IPS DF 19.7 (cell line): ENCODE measurements around the gene PTPRA.
"Not testable (repeated sequence)": the region's sequence is repeated elsewhere in the genome, so short reads cannot be mapped to it uniquely, and the experiment has no call there.

Source experiments
- DNase-seq: peaks from one replicate; pipeline ENCODE4 v3.0.0-alpha.2; 2013; ENCODE audit warnings: low read depth, low spot score

The PTPRA gene

DNA sequence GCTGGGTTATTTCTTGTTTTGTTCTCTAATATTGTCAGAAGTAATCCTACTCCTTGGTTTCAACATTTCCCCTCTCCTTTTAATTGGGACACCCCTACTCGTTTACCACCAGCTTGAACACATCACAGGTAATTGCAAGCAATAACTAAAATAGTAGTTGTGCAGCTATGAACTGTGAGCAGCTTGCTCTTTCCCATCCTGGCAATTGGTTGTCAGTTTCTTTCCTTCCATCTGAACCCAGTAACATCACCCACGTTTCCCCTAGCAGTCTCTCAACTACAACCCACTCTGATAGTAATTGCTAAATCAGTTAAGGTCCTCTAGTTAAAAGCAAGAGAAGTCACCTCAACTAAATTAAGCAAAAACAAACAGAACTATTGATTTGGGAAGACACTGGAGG lies 122.5 kb downstream of the PTPRA start:
- DNase-seq, result no peak

DNA sequence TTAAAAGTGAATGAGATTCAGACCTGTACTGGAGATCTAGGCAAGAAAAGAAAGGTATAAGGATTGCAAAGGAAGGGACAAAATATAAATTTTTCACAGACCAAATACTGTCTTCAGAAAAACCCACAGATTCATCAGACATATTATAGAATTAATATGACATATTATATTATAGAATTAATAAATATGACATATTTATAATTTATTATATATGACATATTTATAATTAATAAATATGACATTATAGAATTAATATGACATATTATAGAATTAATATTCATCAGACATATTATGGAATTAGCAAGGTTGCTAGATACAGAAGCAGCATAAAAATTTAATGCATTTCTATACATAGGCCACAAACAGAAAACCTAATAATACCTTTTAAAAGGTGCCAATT lies 125.4 kb downstream of the PTPRA start:
- no peak for DNase-seq

DNA sequence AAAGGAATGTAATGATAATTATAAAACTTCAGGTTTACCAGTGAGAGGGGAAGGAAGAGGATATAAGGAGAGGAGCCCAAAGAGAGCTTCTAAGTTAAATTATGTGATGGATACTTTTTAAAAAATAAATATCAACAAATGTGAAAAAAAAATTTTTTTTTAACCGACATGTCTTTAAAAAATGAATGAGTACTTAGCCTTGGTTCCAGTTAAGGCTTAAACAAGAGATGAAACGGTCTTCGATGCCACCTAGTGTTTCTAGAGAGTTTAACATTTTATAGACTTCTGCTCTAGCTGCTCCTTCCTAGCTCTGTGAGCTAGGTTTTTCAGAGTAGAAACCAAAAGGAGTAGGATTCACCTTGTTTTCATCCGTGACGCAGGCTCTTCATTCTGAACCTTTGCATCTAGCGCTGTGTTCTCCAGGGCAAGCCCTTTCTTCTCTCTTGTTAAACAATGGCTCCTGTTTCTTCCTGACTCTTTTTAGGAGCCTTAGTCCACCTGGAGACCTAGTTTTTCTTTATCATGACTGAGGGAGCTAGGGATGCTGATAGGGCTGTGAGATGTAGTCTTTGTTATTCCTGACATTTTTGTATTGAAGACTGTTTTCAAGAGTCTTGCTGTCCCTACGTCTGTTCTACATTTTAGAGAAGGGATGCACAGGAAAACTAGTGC lies 127.7 kb downstream of the PTPRA start:
- DNase-seq, result no peak

DNA sequence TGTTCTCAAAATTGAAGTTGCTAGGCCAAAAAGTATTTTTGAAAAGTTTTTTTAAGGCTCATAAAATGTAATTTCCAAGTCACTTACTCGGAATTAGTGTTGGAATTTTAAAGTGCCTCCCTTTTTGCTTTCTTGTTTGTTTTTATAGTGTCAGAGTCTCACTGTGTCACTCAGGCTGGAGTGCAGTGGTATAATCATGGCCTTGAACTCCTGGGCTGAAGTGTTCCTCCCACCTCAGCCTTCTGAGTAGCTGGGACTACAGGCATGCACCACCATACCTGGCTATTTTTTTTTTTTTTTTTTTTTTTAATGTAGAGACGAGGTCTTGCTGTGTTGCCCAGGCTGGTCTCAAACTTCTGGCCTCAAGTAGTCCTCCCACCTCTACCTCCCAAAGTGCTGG lies 130.1 kb downstream of the PTPRA start:
- DNase-seq, result no peak

DNA sequence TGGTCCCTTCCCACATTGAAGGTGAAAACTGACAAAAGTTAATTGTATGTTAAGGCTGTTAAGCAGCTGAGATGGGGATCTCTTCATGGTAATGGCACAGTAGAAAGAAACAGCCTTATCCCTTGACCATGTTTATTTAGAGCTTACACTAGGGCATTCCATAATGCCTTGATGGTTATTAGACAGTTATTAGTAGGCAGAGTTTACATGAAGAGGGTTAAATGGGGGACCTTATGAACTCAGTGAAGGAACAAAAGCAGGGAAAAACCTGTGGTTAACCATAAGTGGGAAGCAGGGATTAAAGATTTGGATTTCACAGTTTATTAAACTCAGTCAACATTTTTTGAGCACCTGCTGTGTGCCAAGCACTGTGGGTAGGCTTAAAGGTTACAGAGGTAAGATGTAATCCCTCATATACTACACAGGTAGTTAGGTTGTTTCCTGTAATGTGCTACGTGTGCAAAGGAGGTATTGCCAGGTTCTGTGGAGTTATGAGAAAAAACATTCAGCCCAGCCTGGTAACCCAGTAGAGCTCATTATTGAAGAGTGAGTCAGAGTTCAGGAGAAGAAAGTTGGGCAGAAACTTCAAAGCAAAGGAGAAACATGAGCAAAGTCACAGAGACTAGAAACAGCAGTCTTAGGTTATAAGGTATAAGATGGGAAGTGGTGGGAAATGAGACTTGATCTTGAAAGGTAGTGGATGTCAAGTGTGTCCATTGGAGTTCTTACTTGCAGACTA lies 137.9 kb downstream of the PTPRA start:
- DNase-seq, result no peak

DNA sequence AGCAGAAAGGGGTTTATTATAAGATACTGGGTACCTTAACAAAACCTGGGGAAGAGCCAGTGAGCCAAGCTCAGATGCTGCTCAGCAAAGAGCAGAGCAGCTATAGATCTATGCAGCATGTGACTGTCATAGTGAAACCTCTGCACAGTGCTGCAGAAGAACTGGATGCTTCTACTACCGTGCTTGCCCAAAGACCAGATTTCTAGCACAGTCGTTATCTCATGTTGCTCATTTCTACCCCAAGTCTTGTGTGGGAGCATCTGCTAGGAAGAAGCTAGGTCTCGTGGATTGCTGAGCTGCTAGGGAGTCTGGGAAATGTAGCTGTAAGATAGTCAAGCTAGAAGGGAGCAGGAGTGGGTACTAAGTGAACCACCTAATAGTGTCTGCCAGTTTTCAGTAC lies 138.5 kb downstream of the PTPRA start:
- no peak for DNase-seq

DNA sequence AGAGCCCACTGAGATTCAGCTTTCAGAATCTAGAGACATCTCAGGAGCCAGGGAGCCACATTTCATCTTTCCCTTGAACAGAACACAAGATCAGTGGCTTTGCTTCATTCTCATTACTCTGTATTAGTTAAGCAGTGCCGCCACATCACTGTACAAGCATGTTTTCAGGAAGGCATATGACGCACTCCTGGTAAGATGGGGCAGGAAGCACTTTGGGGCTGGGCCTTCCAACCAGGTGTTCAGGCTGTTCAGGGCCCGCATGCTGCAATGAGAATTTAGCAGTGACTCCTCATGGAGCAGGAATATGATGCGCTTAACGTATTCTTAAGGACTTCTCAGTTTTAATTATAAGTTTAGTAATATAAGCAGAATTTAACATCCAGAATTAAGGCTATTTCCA lies 140.5 kb downstream of the PTPRA start:
- DNase-seq, result no peak

DNA sequence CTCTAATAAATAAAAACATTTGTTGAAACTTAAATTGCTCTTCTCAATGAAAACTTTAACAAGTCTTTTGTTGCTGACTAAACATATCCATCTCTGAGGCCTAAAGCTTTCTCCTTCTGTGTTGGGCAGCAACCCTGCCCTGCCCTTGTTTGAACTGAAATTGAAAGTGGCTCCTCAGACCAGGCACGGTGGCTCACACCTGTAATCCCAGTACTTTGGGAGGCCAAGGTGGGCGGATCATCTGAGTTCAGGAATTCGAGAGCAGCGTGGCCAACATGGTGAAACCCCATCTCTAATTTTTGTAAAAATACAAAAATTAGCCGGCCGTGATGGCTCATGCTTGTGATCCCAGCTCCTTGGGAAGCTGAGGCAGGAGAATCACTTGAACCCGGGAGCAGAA lies 140.9 kb downstream of the PTPRA start:
- DNase-seq, result no peak

DNA sequence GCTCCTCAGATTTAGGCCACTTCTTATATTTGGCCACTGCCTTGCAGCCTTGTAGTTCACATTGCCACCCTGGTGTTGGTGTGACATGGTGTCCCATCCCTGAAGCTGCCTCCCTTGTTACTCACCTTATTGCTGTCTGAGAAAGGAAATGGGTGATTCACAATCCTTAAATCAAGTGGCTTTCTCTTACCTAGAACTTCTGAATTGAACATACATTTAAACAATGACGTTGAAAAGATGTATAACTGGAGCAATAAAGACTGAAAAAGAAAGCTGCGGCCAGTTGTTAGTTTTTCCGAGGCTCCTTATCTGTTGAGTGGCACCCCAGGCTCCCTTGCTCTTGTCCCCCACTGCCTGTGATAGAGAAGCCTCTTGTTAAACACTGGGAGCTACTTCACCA lies 141.4 kb downstream of the PTPRA start:
- DNase-seq, result no peak

DNA sequence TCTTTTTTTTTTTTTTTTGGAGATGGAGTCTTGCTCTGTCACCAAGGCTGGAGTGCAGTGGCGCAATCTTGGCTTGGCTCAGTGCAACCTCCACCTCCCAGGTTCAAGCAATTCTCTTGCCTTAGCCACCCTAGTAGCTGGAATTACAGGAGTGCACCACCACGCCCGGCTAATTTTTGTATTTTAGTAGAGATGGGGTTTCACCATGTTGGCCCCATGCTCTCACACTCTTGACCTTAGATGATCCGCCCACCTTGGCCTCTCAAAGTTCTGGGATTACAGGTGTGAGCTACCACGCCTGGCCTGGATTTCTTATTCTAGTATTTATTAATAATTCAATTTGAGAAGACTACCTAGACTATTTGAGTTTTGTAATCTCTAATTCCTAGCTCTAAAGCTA lies 142.0 kb downstream of the PTPRA start:
- not testable (repeated sequence) for DNase-seq

DNA sequence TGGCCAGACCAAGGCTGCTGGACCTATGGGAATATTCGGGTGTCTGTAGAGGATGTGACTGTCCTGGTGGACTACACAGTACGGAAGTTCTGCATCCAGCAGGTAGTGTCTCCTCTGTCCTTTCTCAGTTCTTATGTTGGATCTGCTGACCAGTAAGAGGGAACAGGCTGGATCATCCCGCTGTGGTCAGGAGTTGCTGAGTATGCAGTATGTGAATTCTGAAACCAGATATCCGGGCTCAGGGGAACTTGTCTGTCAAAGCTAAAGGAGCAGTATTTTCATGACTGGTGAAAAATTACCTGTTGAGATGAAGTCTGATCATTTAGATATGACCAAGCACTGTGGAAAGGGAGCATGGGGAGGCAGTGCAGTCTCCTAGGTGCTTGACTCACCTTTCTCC lies 148.0 kb downstream of the PTPRA start:
- DNase-seq, result no peak

DNA sequence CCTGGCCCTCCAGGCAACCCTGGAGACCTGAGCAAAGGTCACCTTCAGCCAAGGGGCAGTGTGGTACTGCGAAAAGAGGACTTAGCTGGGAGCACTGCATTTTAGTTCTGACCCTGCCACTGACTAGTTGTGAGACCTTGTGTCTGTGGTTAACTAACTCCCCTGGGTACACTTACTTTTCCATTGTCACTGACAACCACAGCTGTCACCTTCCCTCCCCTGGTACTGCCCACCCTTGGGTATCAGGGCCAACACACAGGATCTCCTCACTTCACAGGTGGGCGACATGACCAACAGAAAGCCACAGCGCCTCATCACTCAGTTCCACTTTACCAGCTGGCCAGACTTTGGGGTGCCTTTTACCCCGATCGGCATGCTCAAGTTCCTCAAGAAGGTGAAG lies 148.5 kb downstream of the PTPRA start:
- no peak for DNase-seq

DNA sequence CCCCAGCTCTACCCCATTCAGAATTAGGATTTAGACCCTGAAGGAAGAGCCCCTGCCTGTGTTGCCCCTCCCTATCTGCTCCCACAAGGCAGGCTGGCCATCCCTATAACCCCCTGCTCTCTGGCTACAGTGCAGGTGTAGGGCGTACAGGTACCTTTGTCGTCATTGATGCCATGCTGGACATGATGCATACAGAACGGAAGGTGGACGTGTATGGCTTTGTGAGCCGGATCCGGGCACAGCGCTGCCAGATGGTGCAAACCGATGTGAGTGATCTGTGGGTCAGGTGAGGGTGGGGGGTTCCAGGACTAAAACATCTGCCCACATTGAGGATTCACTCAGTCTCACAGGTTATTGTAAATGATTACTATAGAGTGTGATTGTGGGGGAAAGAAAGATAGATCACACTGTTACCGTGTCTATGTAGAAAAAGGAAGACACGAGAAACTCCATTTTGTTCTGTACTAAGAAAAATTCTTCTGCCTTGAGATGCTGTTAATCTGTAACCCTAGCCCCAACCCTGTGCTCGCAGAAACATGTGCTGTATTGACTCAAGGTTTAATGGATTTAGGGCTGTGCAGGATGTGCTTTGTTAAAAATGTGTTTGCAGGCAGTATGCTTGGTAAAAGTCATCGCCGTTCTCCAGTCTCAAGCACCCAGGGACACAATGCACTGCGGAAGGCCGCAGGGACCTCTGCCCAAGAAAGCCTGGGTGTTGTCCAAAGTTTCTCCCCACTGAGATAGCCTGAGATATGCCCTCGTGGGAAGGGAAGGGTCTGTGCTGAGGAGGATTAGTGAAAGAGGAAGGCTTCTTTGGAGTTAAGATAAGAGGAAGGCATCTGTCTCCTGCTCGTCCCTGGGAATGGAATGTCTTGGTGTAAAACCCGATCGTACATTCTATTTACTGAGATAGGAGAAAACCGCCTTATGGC lies 149.5 kb downstream of the PTPRA start:
- DNase-seq, result not testable (repeated sequence)

DNA sequence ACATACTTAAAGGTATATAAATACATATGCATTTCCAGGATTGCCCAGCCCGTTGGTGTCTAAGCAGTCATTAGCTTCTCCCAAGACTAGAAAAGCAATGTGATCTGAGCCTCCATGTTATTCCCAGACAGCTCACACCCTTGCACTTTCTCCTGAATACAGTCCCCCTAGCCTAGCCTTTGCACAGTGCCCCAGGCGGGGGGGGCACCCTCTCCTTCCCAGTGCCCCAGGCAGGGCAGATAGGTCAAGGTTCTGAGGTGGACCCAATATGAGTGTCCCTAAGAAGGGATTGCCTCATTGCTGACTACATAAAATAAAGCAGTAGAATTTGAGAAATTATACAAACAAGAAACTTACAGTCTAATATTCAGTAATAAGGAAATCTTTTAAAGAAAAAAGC lies 154.7 kb downstream of the PTPRA start:
- no peak for DNase-seq

DNA sequence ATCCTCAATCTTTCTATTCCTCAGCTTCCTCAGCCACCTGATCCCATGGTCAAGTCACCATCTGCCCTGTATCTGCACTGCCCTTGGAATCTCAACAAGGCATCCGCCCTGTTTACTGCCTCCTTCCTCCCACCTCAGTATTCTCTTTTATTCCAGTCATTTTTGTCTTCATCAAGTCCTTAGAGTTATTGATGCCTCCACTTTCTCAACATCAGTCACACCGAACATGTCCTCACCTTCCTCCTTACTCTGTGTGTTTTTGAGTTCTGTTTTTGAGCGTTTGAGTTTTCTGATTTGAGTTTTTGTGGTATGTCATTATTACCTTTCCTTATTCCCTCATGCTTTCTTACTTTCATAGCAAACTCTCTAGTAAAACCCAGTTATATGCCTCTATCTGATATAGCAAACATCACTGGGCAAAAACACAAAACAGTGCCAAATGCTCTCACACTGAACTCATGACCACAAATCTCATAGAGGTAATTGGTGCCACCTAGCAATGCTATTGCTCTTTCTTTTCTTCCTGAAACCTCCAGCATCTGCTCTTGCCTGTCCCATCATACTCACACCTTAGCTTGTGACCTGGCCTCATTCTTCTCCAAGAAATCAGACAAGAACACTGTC lies 158.4 kb downstream of the PTPRA start:
- no peak for DNase-seq

DNA sequence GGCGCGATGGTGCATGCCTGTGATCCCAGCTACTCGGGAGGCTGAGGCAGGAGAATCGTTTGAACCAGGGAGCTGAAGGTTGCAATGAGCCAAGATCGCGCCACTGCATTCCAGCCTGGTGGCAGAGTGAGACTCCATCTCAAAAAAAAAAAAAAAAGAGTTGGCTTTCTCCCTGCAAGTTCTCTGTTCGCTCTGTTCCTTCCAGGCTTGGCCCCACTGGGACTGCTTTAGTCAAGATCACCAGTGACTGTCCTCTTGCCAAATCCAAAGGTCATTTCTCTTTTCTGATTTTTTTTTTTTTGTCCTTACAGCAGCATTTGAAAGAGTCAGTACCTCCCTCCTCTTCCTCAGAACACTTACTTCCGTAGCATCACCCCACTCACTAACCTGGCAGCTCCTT lies 159.3 kb downstream of the PTPRA start:
- no peak for DNase-seq

DNA sequence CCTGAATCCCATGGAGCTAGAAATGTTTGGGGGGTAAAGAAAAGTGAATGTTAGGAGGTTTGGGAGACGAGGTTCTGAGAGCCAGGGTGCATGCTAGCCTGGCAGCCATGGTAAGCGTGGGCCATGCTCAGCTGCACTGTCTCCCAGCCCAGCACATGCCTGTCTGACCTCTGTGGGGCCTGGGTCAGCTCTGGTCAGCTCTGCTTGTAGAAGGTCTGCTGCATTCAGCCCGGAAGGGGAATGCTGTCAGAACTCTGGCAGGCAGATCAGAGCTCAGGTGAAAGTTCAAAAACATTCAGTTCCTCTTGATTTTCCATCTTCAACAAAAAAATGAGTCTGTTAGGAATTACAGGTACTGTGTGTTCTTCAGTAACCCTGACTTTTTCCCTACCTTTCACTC lies 164.4 kb downstream of the PTPRA start:
- no peak for DNase-seq

DNA sequence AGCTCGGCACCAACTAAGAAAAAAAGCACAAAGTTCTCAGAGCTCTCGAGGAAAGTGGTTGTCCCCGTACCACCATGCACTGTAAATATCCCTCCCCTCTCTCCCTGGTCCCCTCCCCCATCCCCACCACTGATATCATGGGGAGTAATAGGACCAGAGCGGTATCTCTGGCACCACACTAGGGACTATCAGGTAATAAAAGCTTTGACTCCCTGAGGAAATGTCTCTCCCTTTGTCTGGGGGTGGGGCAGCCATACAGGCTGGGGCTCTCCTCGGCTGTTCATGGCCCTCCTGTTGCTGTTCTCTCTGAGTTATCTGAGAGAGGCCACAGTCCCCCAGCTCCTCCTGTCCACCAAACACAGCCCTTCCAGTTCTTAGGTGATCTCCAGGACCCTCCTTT lies 165.2 kb downstream of the PTPRA start:
- DNase-seq, result no peak

DNA sequence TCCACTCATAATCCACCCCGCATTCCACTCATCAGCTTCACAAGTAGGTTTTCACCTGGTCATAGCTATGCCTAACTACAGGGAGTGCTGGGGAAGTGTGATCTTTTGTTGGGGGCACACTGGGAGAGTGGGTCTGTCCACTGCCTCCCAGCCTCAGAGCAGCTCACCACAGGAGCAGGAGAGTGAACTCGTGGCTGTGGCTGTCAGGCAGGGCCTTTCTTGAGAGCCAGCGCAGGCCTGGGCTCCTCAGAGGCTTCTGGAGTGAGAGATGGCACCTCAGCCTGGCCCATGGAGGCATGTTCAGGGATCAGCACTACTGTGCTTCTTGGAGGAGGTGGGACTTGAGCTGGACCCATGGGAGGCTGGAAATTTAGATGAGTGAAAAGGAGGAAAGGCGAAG lies 166.1 kb downstream of the PTPRA start:
- DNase-seq, result no peak

DNA sequence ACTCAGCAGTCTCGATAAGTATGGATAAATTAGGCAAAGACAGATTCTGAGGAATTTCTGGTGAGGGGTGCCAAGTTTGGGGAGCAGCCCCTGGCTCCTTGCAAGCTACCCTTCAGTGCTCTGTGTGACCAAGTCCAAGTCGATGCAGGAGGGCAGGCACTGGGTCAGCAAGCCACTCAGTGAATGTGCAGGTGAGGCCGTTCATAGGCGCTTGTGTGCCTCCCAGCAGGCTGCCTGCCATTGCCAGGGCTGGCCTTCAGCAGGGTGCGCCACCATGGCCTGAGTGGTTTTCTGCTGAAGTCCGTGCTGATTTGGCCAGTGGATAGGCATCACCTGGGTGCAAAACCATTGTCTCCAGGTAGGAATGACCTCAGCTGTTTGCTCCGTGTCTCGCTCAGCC lies 166.8 kb downstream of the PTPRA start:
- DNase-seq, result no peak

DNA sequence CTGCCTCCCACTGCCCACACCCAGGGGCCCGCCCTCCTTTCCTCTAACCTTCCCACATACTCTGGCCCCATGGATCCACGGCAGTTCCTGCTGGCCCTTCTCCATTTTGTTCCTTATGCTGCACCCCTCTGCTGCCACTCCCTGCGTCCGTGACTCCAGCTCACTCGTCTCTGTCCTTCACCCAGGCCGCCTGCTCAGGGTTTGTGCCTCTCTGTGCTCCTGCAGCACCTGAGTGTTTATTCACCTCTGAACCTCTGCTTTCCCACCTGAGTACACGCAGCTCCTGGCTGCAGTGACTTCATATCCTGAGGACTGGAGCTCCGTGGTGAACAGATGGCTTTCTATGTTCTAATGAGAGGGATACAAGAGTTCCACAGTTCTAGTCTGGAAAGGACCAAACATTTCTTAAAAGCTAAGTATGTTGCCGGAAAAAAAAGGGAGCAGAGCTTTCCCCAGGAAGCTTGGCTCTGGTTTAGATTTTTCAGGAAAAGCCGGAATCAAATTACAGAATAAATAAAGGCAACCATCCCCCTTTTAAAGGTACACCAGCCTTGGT lies 168.7 kb downstream of the PTPRA start:
- DNase-seq, result no peak

DNA sequence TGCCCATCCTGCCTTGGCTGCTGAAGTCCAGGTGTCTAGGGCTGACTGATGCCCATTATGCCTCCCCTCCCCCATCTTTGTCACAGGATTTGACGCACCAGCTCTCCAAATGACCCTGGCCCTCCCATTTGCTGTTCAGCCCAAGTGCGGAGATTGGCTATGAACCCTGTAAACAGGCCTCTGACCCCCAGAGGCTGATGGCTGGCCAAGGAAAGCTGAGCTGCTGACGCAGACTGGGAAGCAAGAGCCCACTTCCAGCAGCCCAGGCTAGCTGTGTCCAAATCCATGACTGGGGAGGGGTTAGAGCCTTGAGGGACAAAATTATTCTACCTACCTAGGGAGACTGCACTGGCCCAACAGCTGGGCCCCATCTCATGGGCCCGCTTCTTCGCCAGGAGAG lies 169.3 kb downstream of the PTPRA start:
- no peak for DNase-seq
